ENCODE results near the gene COMMD9. TPM values are rescaled to one million over a fixed set of nuclear protein-coding genes. Genes with fewer than 3 reads are reported as not detected.

The COMMD9 gene
- polyA plus RNA-seq, 4 donors = 59.0 to 98.9 (median 87.4) TPM

DNA sequence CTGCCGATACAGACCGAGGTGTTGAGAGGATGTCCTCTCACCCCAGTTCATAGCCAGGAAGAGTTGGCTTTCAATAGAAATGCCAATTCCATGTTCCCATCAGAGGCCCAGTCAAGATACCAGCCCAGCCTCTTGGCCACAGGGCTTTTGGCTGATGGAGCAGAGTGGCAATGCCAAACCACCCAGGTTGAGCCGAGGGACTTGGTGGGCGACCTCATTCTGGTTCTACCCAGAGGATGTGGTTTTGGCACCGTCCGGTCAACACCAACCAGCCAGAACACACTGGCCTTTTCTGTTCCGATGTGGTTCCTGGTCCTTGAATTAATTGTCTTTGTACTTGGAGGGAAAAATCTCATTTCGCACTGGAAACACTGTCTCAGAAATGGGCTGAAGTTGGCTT lies 60.5 kb downstream of the COMMD9 start:
- no peak for DNase-seq (ENCODE audit: low read depth in 4 of 4, low spot score in 3 of 4)

GRCh38 chr11:36227044-36227443 lies 62.2 kb downstream of the COMMD9 start:
- DNase-seq (ENCODE audit: low read depth in 4 of 4, low spot score in 3 of 4) = no peak

DNA sequence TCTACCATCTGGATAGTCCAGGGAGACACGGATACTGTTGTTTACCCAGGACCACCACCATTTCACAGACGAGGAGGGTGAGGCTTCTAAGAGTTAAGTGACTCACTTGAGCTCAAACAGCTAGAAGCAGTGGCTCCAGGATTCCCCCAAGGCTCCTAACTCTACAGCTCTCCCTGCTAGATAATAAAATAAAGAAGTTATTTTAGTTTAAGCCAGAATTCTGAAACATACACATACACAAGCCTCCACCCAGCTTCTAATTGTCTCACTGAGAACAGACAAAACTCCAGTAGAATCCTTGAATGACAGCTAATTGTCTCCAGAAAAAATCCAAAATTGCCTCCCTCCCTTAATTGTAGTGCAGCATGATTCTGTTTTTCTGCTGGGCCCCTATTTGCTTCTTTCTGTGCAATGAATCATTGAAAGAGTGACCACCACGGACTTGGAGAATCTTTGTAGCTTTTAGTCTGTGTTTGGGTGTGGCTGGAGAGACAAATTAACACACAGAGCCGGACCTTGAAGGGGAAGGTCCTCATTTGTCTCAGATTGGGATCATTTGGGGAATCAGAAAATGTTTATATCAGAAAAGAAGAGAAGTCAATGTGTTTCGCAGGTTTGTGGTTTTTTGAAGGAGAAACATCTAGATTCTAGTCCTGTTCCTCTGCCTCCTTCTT lies 64.9 kb downstream of the COMMD9 start:
- DNase-seq (ENCODE audit: low read depth in 4 of 4, low spot score in 3 of 4) = no peak

DNA sequence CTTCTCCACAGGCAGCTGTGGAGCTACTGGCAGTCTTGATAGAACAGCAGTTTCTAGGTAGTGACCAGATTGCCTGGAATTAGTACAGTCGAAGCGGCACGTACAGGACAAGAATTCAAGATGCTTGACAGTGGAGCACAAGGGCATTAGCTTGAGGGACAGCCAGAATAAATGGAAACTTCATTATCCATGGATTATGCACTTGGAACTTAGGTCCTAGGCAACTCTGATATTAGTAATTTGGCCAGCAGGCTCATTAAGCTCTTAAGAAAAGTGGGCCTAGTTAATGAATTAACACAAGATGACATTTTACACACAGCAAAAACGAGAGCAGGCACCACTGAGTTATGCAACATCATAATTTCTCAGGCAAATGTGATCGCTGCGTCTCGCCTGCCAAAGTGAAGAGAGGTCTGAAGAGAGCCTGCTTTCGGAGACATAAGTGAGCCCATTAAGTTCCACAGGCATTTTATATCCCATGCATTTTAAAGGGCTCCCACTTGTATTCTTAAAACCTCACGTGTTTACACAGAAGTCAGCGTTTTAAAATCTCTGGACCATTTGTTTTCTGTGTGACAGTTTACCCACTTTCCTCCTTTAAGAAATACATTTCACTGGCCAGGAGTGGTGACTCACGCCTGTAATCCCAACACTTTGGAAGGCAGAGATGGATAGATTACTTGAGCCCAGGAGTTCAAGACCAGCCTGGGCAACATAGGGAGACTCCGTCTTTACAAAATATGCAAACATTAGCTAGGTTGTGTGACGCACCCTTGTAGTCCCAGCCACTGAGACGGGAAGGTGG lies 66.2 kb downstream of the COMMD9 start:
- DNase-seq (ENCODE audit: low read depth in 4 of 4, low spot score in 3 of 4) = no peak

Other genes with a start within 250 kb of the COMMD9 start
- 10 to 100 TPM in 3 of 4 donors, 1 to 10 TPM in 1; 5.4 to 26.7 (median 14.7) TPM for gene PRR5L, start 6.9 kb upstream of the COMMD9 start, polyA plus RNA-seq (ENCODE audit: insufficient read length in 4 of 4)
- gene TRAF6, start 220.8 kb upstream of the COMMD9 start, polyA plus RNA-seq (ENCODE audit: insufficient read length in 4 of 4) = 10 to 100 TPM; 12.4 to 18.8 (median 17.2) TPM

Data from left renal pelvis (tissue), 4 donors.